ENCODE data around the gene MBNL2.
A peak's percentile ranks its signal among the peaks of the same experiment; 100 is the strongest.

The MBNL2 gene

DNA sequence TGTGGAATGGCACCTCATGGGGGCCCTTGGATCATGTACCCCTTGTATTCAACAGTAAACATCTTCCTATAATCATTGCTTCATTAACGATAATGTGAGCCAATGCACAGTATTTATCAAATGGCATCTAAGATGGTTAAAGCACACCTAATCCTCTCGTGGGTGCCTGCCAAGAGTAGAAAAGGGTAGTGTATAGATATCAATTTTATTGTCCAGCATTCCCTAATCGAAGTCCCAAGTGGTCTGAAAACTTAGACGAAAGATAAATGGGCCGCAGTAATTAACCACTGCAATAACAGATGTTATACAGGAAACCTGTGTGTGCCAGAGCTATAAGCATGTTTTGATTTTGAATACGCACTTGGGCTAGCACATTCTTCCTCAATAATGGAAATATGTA lies 667 bp upstream of the MBNL2 start:
- Histone ChIP-seq H3K36me3 (ENCODE audit: insufficient read depth) (no peaks in the 10 kb centered on the region), H4K20me1 (ENCODE audit: insufficient read depth) (no peaks in the 10 kb centered on the region), H3K79me2 (ENCODE audit: insufficient read depth, low read depth) (no peaks in the 10 kb centered on the region), H3K27me3 (ENCODE audit: insufficient read depth, low read depth) (no peaks in the 10 kb centered on the region), H3K9ac (no peak overlapping the region), H2AFZ (ENCODE audit: low read depth) (no peak overlapping the region), H3K27ac (no peak overlapping the region), H3K4me1 (ENCODE audit: low read depth, poor library complexity, severe bottlenecking) (peaks cover 2% of the 10 kb centered on the region), H3K4me3 (IDR thresholded peaks at IDR 0.05; ENCODE audit: insufficient read depth, low read depth, low read length) (no peak overlapping the region), H3K4me2 (no peak overlapping the region)
- TF ChIP-seq, protein P1, sequence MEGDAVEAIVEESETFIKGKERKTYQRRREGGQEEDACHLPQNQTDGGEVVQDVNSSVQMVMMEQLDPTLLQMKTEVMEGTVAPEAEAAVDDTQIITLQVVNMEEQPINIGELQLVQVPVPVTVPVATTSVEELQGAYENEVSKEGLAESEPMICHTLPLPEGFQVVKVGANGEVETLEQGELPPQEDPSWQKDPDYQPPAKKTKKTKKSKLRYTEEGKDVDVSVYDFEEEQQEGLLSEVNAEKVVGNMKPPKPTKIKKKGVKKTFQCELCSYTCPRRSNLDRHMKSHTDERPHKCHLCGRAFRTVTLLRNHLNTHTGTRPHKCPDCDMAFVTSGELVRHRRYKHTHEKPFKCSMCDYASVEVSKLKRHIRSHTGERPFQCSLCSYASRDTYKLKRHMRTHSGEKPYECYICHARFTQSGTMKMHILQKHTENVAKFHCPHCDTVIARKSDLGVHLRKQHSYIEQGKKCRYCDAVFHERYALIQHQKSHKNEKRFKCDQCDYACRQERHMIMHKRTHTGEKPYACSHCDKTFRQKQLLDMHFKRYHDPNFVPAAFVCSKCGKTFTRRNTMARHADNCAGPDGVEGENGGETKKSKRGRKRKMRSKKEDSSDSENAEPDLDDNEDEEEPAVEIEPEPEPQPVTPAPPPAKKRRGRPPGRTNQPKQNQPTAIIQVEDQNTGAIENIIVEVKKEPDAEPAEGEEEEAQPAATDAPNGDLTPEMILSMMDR (conservative IDR thresholded peaks at IDR 0.05; ENCODE audit: low read depth, low read length), result no peak

DNA sequence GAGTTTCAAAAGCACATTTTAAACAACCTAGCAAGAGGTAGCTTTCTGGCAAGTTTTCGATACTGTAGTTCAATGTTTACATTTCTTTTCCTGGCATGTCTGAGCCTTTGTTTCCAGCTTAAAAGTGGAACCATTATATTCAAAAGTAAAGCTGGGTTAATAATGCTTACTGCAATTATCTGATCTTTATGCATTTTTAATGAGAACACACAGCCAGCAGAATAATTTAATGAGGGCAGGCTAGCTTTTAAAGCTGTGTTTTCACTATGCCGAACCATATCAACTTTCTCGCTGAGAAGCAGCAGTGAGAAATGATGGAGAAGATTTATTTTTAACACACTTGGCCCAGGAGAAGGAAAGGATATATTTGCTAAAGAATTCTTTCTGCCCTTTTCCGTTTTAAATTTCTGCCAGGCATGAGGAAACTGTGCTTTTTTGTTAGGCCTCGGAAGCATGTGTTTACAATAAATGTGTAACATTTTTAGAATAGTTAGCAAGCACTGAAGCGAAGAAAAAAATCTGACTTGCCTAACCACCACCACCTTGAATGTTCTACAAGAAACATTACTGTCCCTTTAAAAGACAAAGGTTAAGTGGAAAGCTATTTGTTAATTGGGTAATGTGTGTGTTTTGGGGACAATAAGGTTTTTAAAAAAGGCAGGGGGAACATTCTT lies 1.0 kb downstream of the MBNL2 start:
- H3K4me1 ChIP-seq (ENCODE audit: low read depth, poor library complexity, severe bottlenecking), result peaks cover 4% of the 10 kb centered on the region
- H2AFZ ChIP-seq (ENCODE audit: low read depth), result peak overlapping the region; percentile 30
- H4K20me1 ChIP-seq (ENCODE audit: insufficient read depth), result no peaks in the 10 kb centered on the region
- TF ChIP-seq, protein P1 (conservative IDR thresholded peaks at IDR 0.05; ENCODE audit: low read depth, low read length), result no peak
- peak overlapping the region; percentile 33; the same call in 1 of the 2 replicates for H3K27ac ChIP-seq
- H3K4me3 ChIP-seq (IDR thresholded peaks at IDR 0.05; ENCODE audit: insufficient read depth, low read depth, low read length), result no peak overlapping the region
- H3K79me2 ChIP-seq (ENCODE audit: insufficient read depth, low read depth), result no peaks in the 10 kb centered on the region
- H3K4me2 ChIP-seq, result peak overlapping the region; percentile 66
- peak overlapping the region; percentile 44; the same call in 1 of the 2 replicates for H3K9ac ChIP-seq
- no peaks in the 10 kb centered on the region for H3K36me3 ChIP-seq (ENCODE audit: insufficient read depth)
- H3K27me3 ChIP-seq (ENCODE audit: insufficient read depth, low read depth), result no peaks in the 10 kb centered on the region

DNA sequence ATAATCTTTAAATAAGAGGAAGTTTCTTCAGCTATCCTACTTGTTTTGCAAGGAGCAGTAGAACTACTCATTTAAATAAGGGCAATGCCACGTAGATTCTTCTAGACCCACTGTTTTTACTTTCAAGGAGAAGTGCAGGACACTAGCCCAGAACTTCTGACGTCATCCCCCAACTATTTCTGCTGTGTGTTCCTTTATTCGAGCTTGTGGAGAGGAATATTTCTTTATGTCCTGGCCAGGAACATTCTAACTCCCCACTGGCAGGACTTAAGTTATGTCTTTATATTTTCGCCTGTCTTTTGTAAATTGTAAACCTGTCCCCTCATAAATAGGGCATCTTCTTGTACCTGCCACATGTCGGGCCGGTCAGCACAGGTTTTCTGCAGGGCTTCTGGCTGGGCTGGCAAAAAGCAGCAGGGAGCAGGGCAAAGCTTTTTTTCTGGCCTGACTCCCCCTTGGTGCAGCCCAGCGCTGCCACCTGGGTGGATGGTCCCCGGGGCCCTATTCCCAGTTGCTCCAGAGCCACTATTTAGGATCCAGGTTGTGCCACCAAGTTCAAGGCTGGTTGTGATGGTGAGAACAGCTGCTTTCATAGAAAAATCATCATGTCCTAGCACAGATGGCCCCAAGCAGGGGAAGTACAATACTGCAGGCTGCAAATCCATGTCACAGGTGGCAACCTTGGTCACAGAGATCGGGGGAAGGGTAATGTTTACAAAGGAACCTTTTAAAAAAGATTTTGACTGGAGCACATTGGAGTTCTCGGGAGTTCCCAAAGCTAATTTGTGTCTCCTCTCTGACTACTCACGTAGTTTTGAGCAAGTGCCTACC lies 1.8 kb downstream of the MBNL2 start:
- H2AFZ ChIP-seq (ENCODE audit: low read depth), result peak overlapping the region; percentile 30; the same call in 1 of the 2 replicates
- H3K4me1 ChIP-seq (ENCODE audit: low read depth, poor library complexity, severe bottlenecking), result peaks cover 4% of the 10 kb centered on the region

DNA sequence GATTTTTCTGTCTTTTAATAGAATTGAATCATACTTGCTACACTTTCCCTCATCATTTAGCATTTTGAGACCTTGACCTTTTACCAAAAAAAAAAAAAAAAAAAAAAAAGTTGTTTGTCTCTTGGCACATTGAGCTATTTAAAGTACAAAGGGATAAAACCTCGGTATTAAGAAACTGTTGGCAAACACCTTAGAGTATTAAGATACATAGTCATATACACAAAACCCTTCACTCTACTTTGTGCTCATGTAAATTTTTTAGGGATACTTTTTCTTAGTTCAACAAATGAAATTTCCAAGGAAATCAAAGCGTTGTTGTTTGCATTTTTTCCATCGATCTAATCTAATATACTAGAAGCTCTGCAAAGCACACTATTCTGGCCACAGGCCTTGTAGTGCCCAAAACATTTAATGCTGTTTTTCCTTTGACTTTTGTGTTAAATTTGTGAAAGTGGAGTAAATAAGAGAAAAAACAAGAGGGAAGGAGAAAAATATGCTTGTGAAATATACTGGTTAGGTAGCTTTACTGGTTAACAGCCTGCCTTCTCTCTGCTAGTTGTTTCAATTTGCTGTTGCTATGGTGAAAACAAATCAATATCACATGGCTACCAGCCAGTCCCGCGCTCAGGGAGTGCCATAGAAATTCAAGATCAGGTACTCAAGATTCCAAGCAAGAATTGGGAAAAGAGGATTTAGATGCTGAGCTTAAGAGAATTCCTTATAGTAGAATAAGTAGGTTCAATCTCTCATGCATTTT lies 2.6 kb downstream of the MBNL2 start:
- Histone ChIP-seq H3K27ac (no peak overlapping the region), H3K4me2 (no peak overlapping the region), H3K27me3 (ENCODE audit: insufficient read depth, low read depth) (no peaks in the 10 kb centered on the region), H2AFZ (ENCODE audit: low read depth) (peak overlapping the region; percentile 30; the same call in 1 of the 2 replicates), H3K4me1 (ENCODE audit: low read depth, poor library complexity, severe bottlenecking) (peaks cover 4% of the 10 kb centered on the region), H3K9ac (peak overlapping the region; percentile 44; the same call in 1 of the 2 replicates), H3K4me3 (IDR thresholded peaks at IDR 0.05; ENCODE audit: insufficient read depth, low read depth, low read length) (no peak overlapping the region), H3K36me3 (ENCODE audit: insufficient read depth) (no peaks in the 10 kb centered on the region), H4K20me1 (ENCODE audit: insufficient read depth) (no peaks in the 10 kb centered on the region), H3K79me2 (ENCODE audit: insufficient read depth, low read depth) (no peaks in the 10 kb centered on the region)
- TF ChIP-seq, protein P1 (conservative IDR thresholded peaks at IDR 0.05; ENCODE audit: low read depth, low read length), result no peak

More for the DNA sequence above, 1.8 kb downstream of the MBNL2 start:
- H3K36me3 ChIP-seq (ENCODE audit: insufficient read depth), result no peaks in the 10 kb centered on the region
- H3K4me3 ChIP-seq (IDR thresholded peaks at IDR 0.05; ENCODE audit: insufficient read depth, low read depth, low read length), result no peak overlapping the region
- no peaks in the 10 kb centered on the region for H4K20me1 ChIP-seq (ENCODE audit: insufficient read depth)
- H3K4me2 ChIP-seq, result peak overlapping the region; percentile 66
- H3K79me2 ChIP-seq (ENCODE audit: insufficient read depth, low read depth), result no peaks in the 10 kb centered on the region
- H3K9ac ChIP-seq, result peak overlapping the region; percentile 44; the same call in 1 of the 2 replicates
- H3K27ac ChIP-seq, result peak overlapping the region; percentile 33; the same call in 1 of the 2 replicates
- TF ChIP-seq, protein P1 (conservative IDR thresholded peaks at IDR 0.05; ENCODE audit: low read depth, low read length), result no peak
- no peaks in the 10 kb centered on the region for H3K27me3 ChIP-seq (ENCODE audit: insufficient read depth, low read depth)

Data from KMS-11 (cell line).